Karpas-422 (cell line): Measurements from ENCODE around the gene FMR1NB. TPM values are rescaled to one million over a fixed set of nuclear protein-coding genes. Genes with fewer than 3 reads are reported as not detected.

Source experiments
- DNase-seq: peaks from one replicate; pipeline ENCODE4 v3.0.0-alpha.2; 2015
- H2AFZ ChIP-seq: fragments of 200-600 bp; sonication (generic); 2 replicates; pipeline ENCODE4 v1.6.1; 2014; ENCODE audit warnings: antibody characterized with exemption, low read length, mixed read lengths
- H3K27ac ChIP-seq: fragments of 200-600 bp; sonication (generic); 2 replicates; pipeline ENCODE4 v1.5.1; 2014; ENCODE audit warnings: mild to moderate bottlenecking, low read length, moderate library complexity
- H3K27me3 ChIP-seq: fragments of 200-600 bp; sonication (generic); 2 replicates; pipeline ENCODE4 v1.6.1; 2014; ENCODE audit warnings: low read length, mixed read lengths
- H3K36me3 ChIP-seq: fragments of 200-600 bp; sonication (generic); 2 replicates; pipeline ENCODE4 v1.6.1; 2014; ENCODE audit warnings: low read length, mixed read lengths; ENCODE audit not compliant: insufficient read depth
- H3K4me1 ChIP-seq: fragments of 200-600 bp; sonication (generic); 2 replicates; pipeline ENCODE4 v1.6.1; 2014; ENCODE audit warnings: mild to moderate bottlenecking, low read length, mixed read lengths
- H3K4me2 ChIP-seq: fragments of 200-600 bp; sonication (generic); 2 replicates; pipeline ENCODE4 v1.6.1; 2014; ENCODE audit warnings: low read length, low read depth, mild to moderate bottlenecking; ENCODE audit not compliant: poor library complexity, severe bottlenecking
- H3K4me3 ChIP-seq: fragments of 200-600 bp; sonication (generic); 2 replicates; pipeline ENCODE4 v1.5.1; 2014; ENCODE audit warnings: mild to moderate bottlenecking, antibody characterized with exemption, low read length, mixed read lengths
- H3K79me2 ChIP-seq: fragments of 200-600 bp; sonication (generic); 2 replicates; pipeline ENCODE4 v1.6.1; 2014; ENCODE audit warnings: mild to moderate bottlenecking, low read length, mixed read lengths
- H3K9ac ChIP-seq: fragments of 200-600 bp; sonication (generic); 2 replicates; pipeline ENCODE4 v1.6.0; 2014; ENCODE audit warnings: low read length
- H3K9me2 ChIP-seq: fragments of 200-600 bp; sonication (generic), shearing (Covaris generic); replicated peaks from 2 replicates; pipeline ENCODE4 v1.6.0; 2014; ENCODE audit warnings: mild to moderate bottlenecking, low read length, moderate library complexity; ENCODE audit not compliant: insufficient read depth
- H3K9me3 ChIP-seq: fragments of 300-700, 200-600 bp; sonication (generic); 2 replicates; pipeline ENCODE4 v1.6.1; 2014; ENCODE audit warnings: low read length, mixed read lengths
- H4K20me1 ChIP-seq: fragments of 200-600 bp; sonication (generic); 2 replicates; pipeline ENCODE4 v1.6.1; 2014; ENCODE audit warnings: mild to moderate bottlenecking, antibody characterized with exemption, low read length, low read depth; ENCODE audit not compliant: insufficient read depth
- total RNA-seq: library from RNA; depleted of rRNA; stranded (reverse); fragments of >200 nt; shearing (Covaris generic); gene quantifications from 2 replicates; pipeline ENCODE4 v1.2.3, GENCODE V29; 2014; ENCODE audit warnings: low replicate concordance

The FMR1NB gene
- total RNA-seq, 1 experiment from 2014 or later: not detected

- DNase-seq: no peak
- Histone ChIP-seq H3K9ac (no peak overlapping the region), H2AFZ (no peak overlapping the region)
These were observed 62.2 kb downstream of the FMR1NB start for GRCh38 chrX:148043271-148043855.

GRCh38 chrX:148047200-148047599 lies 66.1 kb downstream of the FMR1NB start:
- Histone ChIP-seq H4K20me1 (no peaks in the 10 kb centered on the region), H3K4me3 (no peak overlapping the region), H3K9ac (no peak overlapping the region), H3K9me3 (no peaks in the 10 kb centered on the region), H3K4me1 (no peaks in the 10 kb centered on the region), H2AFZ (no peak overlapping the region), H3K9me2 (no peaks in the 10 kb centered on the region), H3K27me3 (no peaks in the 10 kb centered on the region), H3K36me3 (no peaks in the 10 kb centered on the region), H3K27ac (no peak overlapping the region), H3K4me2 (no peak overlapping the region), H3K79me2 (no peaks in the 10 kb centered on the region)
- no peak for DNase-seq

More at GRCh38 chrX:148043271-148043855, 62.2 kb downstream of the FMR1NB start:
- Histone ChIP-seq H3K79me2 (no peaks in the 10 kb centered on the region), H3K9me2 (no peaks in the 10 kb centered on the region), H3K4me2 (no peak overlapping the region), H3K27me3 (no peaks in the 10 kb centered on the region), H3K4me1 (no peaks in the 10 kb centered on the region), H3K4me3 (no peak overlapping the region), H3K36me3 (no peaks in the 10 kb centered on the region), H3K27ac (no peak overlapping the region), H3K9me3 (no peaks in the 10 kb centered on the region), H4K20me1 (no peaks in the 10 kb centered on the region)

- Histone ChIP-seq H3K27me3 (no peaks in the 10 kb centered on the region), H3K9me3 (no peaks in the 10 kb centered on the region)
- peak; percentile 90 for DNase-seq
These were observed 68.3 kb downstream of the FMR1NB start for GRCh38 chrX:148049441-148049840.

GRCh38 chrX:148051973-148052372 lies 70.8 kb downstream of the FMR1NB start:
- H3K9me3 ChIP-seq: no peaks in the 10 kb centered on the region
- no peak overlapping the region for H3K4me3 ChIP-seq
- H3K27me3 ChIP-seq: no peaks in the 10 kb centered on the region
- H3K9me2 ChIP-seq: no peaks in the 10 kb centered on the region
- H2AFZ ChIP-seq: no peak overlapping the region
- H3K27ac ChIP-seq: no peak overlapping the region
- H3K79me2 ChIP-seq: no peaks in the 10 kb centered on the region
- H3K4me2 ChIP-seq: no peak overlapping the region
- H3K4me1 ChIP-seq: no peaks in the 10 kb centered on the region; the same call in 1 of the 2 replicates
- no peaks in the 10 kb centered on the region for H4K20me1 ChIP-seq
- no peak overlapping the region for H3K9ac ChIP-seq
- H3K36me3 ChIP-seq: no peaks in the 10 kb centered on the region
- DNase-seq: no peak

More at GRCh38 chrX:148049441-148049840, 68.3 kb downstream of the FMR1NB start:
- Histone ChIP-seq H3K4me2 (no peak overlapping the region), H3K27ac (no peak overlapping the region), H3K79me2 (no peaks in the 10 kb centered on the region), H4K20me1 (no peaks in the 10 kb centered on the region), H3K4me1 (no peaks in the 10 kb centered on the region; the same call in 1 of the 2 replicates), H2AFZ (no peak overlapping the region), H3K9ac (no peak overlapping the region), H3K4me3 (no peak overlapping the region), H3K9me2 (no peaks in the 10 kb centered on the region), H3K36me3 (no peaks in the 10 kb centered on the region)

GRCh38 chrX:148067285-148067684 lies 86.1 kb downstream of the FMR1NB start:
- Histone ChIP-seq H3K27ac (no peak overlapping the region), H3K9me3 (no peaks in the 10 kb centered on the region), H3K9me2 (no peaks in the 10 kb centered on the region), H3K4me2 (no peak overlapping the region), H2AFZ (no peak overlapping the region), H3K4me3 (no peak overlapping the region), H4K20me1 (no peaks in the 10 kb centered on the region), H3K79me2 (no peaks in the 10 kb centered on the region), H3K4me1 (peaks cover 13% of the 10 kb centered on the region), H3K27me3 (no peaks in the 10 kb centered on the region), H3K36me3 (no peaks in the 10 kb centered on the region), H3K9ac (no peak overlapping the region)
- no peak for DNase-seq

- Histone ChIP-seq H3K27me3 (no peaks in the 10 kb centered on the region), H4K20me1 (no peaks in the 10 kb centered on the region), H3K9ac (no peak overlapping the region), H3K4me2 (peak overlapping the region; percentile 25), H3K9me3 (no peaks in the 10 kb centered on the region), H2AFZ (peak overlapping the region; percentile 79), H3K27ac (no peak overlapping the region), H3K4me3 (no peak overlapping the region), H3K79me2 (no peaks in the 10 kb centered on the region), H3K9me2 (no peaks in the 10 kb centered on the region), H3K4me1 (peaks cover 13% of the 10 kb centered on the region), H3K36me3 (no peaks in the 10 kb centered on the region)
- peak; percentile 49 for DNase-seq
These were observed 88.8 kb downstream of the FMR1NB start for GRCh38 chrX:148069759-148070503.

- Histone ChIP-seq H3K27ac (no peak overlapping the region), H3K9me3 (no peaks in the 10 kb centered on the region), H2AFZ (no peak overlapping the region), H3K79me2 (no peaks in the 10 kb centered on the region), H3K27me3 (no peaks in the 10 kb centered on the region), H4K20me1 (no peaks in the 10 kb centered on the region), H3K4me1 (peaks cover 13% of the 10 kb centered on the region), H3K4me2 (no peak overlapping the region), H3K9me2 (no peaks in the 10 kb centered on the region), H3K4me3 (no peak overlapping the region), H3K36me3 (no peaks in the 10 kb centered on the region), H3K9ac (no peak overlapping the region)
- DNase-seq: peak; percentile 50
These were observed 89.4 kb downstream of the FMR1NB start for GRCh38 chrX:148070504-148070877.
